ENCODE measurements around the gene MTUS2.

The MTUS2 gene

GRCh38 chr13:28817204-28817603 lies 2.9 kb upstream of the MTUS2 start:
- no peak for DNase-seq (ENCODE audit: low read depth)
- no peak overlapping the region for H3K4me3 ChIP-seq (ENCODE audit: low read length)
- TF ChIP-seq CTCF (conservative IDR thresholded peaks at IDR 0.05; ENCODE audit: low read depth, low read length), result no peak

- TF ChIP-seq CTCF (conservative IDR thresholded peaks at IDR 0.05; ENCODE audit: low read depth, low read length), result no peak
- no peak for DNase-seq (ENCODE audit: low read depth)
- peak overlapping the region; percentile 9 for H3K4me3 ChIP-seq (ENCODE audit: low read length)
These were observed 951 bp upstream of the MTUS2 start for GRCh38 chr13:28819046-28819730.

GRCh38 chr13:28819735-28820098 lies 422 bp upstream of the MTUS2 start:
- peak; percentile 22 for TF ChIP-seq CTCF (conservative IDR thresholded peaks at IDR 0.05; ENCODE audit: low read depth, low read length)
- no peak overlapping the region for H3K4me3 ChIP-seq (ENCODE audit: low read length)
- no peak for DNase-seq (ENCODE audit: low read depth)

GRCh38 chr13:28822151-28822550 lies 2.0 kb downstream of the MTUS2 start:
- no peak for DNase-seq (ENCODE audit: low read depth)
- no peak for TF ChIP-seq CTCF (conservative IDR thresholded peaks at IDR 0.05; ENCODE audit: low read depth, low read length)
- H3K4me3 ChIP-seq (ENCODE audit: low read length), result no peak overlapping the region

GRCh38 chr13:28822801-28823200 lies 2.7 kb downstream of the MTUS2 start:
- DNase-seq (ENCODE audit: low read depth), result no peak
- H3K4me3 ChIP-seq (ENCODE audit: low read length), result no peak overlapping the region
- TF ChIP-seq CTCF (conservative IDR thresholded peaks at IDR 0.05; ENCODE audit: low read depth, low read length), result no peak

GRCh38 chr13:28825379-28825778 lies 5.2 kb downstream of the MTUS2 start:
- TF ChIP-seq CTCF (conservative IDR thresholded peaks at IDR 0.05; ENCODE audit: low read depth, low read length), result no peak
- no peak for DNase-seq (ENCODE audit: low read depth)
- H3K4me3 ChIP-seq (ENCODE audit: low read length), result no peak overlapping the region

GRCh38 chr13:28826368-28826767 lies 6.2 kb downstream of the MTUS2 start:
- no peak overlapping the region for H3K4me3 ChIP-seq (ENCODE audit: low read length)
- DNase-seq (ENCODE audit: low read depth), result no peak
- no peak for TF ChIP-seq CTCF (conservative IDR thresholded peaks at IDR 0.05; ENCODE audit: low read depth, low read length)
